PC-3 (cell line): ENCODE results near the gene SNTG2. TPM values are rescaled to one million over a fixed set of nuclear protein-coding genes. Genes with fewer than 3 reads are reported as not detected.

Experiments
- ATAC-seq: fragments of 200-7000 bp; cut with Tn5 transposase; 2 replicates; pipeline ENCODE4 v1.9.1; 2020; ENCODE audit warnings: mild to moderate bottlenecking, moderate library complexity
- BruUV-seq: library from RNA; stranded (reverse); fragments of 400-500 nt; replicated peaks from 2 replicates; lab custom pipeline; 2021; lab: Mats Ljungman, UMichigan
- CTCF ChIA-PET: fragments of 300-600 bp; sonication (Branson Sonifier 250); formaldehyde crosslinking; loops from one replicate; lab custom pipeline; 2022; ENCODE audit warnings: antibody characterized with exemption; lab: Charles Lee
- POLR2A ChIA-PET: fragments of 300-600 bp; sonication (Branson Sonifier 250); formaldehyde crosslinking; loops from one replicate; lab custom pipeline; 2022; ENCODE audit warnings: antibody characterized with exemption; ENCODE audit not compliant: unreplicated experiment; lab: Charles Lee
- DNase-seq: peaks from one replicate; pipeline ENCODE4 v3.0.0-alpha.2; 2015
- H2AFZ ChIP-seq: fragments of 300-600 bp; sonication (generic); 2 replicates; pipeline ENCODE4 v1.6.0; 2016; ENCODE audit warnings: antibody characterized with exemption, low read length
- H3F3A ChIP-seq: fragments of 300-600 bp; sonication (generic); one replicate; pipeline ENCODE4 v1.6.0; 2017; ENCODE audit warnings: antibody characterized with exemption, low read length, control low read depth, mild to moderate bottlenecking; ENCODE audit not compliant: unreplicated experiment
- H3K27ac ChIP-seq: fragments of 300-600 bp; sonication (generic); 2 replicates; pipeline ENCODE4 v1.5.1; 2016; ENCODE audit warnings: mild to moderate bottlenecking, low read length
- H3K27me3 ChIP-seq: fragments of 300-600 bp; sonication (generic); 2 replicates; pipeline ENCODE4 v1.6.1; 2016; ENCODE audit warnings: low read length, mixed read lengths
- H3K36me3 ChIP-seq: fragments of 300-600 bp; sonication (generic); 2 replicates; pipeline ENCODE4 v1.6.1; 2016; ENCODE audit warnings: low read depth, mixed run types, low read length, mixed read lengths
- H3K4me1 ChIP-seq: fragments of 300-600 bp; sonication (generic); 2 replicates; pipeline ENCODE4 v1.5.1; 2016; ENCODE audit warnings: low read length; ENCODE audit not compliant: insufficient read depth
- H3K4me2 ChIP-seq: fragments of 300-600 bp; sonication (generic); 2 replicates; pipeline ENCODE4 v1.6.0; 2016; ENCODE audit warnings: low read length
- H3K4me3 ChIP-seq: fragments of 300-600 bp; sonication (generic); 2 replicates; pipeline ENCODE4 v1.5.1; 2016; ENCODE audit warnings: mild to moderate bottlenecking, low read length, mixed read lengths
- H3K79me2 ChIP-seq: fragments of 300-600 bp; sonication (generic); 2 replicates; pipeline ENCODE4 v1.6.1; 2017; ENCODE audit warnings: low read length, mixed read lengths
- H3K9ac ChIP-seq: fragments of 300-600 bp; sonication (generic); 2 replicates; pipeline ENCODE4 v1.6.0; 2016; ENCODE audit warnings: mild to moderate bottlenecking, low read length
- H3K9me2 ChIP-seq: fragments of 300-600 bp; sonication (generic); replicated peaks from 2 replicates; pipeline ENCODE4 v1.6.1; 2016; ENCODE audit warnings: mixed run types, low read length, mixed read lengths
- H3K9me3 ChIP-seq: fragments of 300-600 bp; sonication (generic); 2 replicates; pipeline ENCODE4 v1.6.1; 2016; ENCODE audit warnings: low read length, mixed read lengths
- H4K20me1 ChIP-seq: fragments of 300-600 bp; sonication (generic); 2 replicates; pipeline ENCODE4 v1.6.1; 2016; ENCODE audit warnings: low read length, mixed read lengths
- EZH2 ChIP-seq: fragments of 300-600 bp; sonication (generic); IDR thresholded peaks from one replicate; pipeline ENCODE4 v1.6.1; 2017; ENCODE audit warnings: antibody characterized with exemption, mild to moderate bottlenecking, low read length; ENCODE audit not compliant: unreplicated experiment
- EZH2phosphoT487 ChIP-seq: fragments of 300-600 bp; sonication (generic); IDR thresholded peaks from 2 replicates; pipeline ENCODE4 v1.6.1; 2018; ENCODE audit warnings: mild to moderate bottlenecking, antibody characterized with exemption, low read length, borderline replicate concordance
- intact Hi-C: fragments of 100-400 bp; cut with micrococcal nuclease; formaldehyde crosslinking; loops from 2 replicates; pipeline ENCODE4 v1.9.0; 2023
- total RNA-seq: library from RNA; depleted of rRNA; stranded (reverse); fragments of >200 nt; gene quantifications from 2 replicates; pipeline ENCODE4 v1.2.3, GENCODE V29; 2014
- TF ChIP-seq, protein P1 (sequence below): fragments of 300-600 bp; sonication (generic); conservative IDR thresholded peaks from 2 replicates; pipeline ENCODE4 v1.5.1; 2017; ENCODE audit warnings: antibody characterized with exemption, low read depth, mild to moderate bottlenecking, low read length

SNTG2 gene
- total RNA-seq, 1 experiment from 2014 or later: not detected

GRCh38 chr2:1209761-1210160 lies 259.1 kb downstream of the SNTG2 start:
- Histone ChIP-seq H3K4me3 (no peak overlapping the region), H3K4me2 (no peak overlapping the region), H2AFZ (no peak overlapping the region), H3K79me2 (no peaks in the 10 kb centered on the region), H3K27ac (no peak overlapping the region), H3K9me3 (0 out of 2 replicates have a peak, but pooled peaks cover 11% of the 10 kb centered on the region), H4K20me1 (no peaks in the 10 kb centered on the region), H3K9ac (no peak overlapping the region), H3F3A (no peaks in the 10 kb centered on the region), H3K4me1 (no peaks in the 10 kb centered on the region), H3K36me3 (no peaks in the 10 kb centered on the region), H3K27me3 (peaks cover 57% of the 10 kb centered on the region), H3K9me2 (no peaks in the 10 kb centered on the region)
- no peak for TF ChIP-seq EZH2phosphoT487
- TF ChIP-seq EZH2: no peak
- TF ChIP-seq, protein P1, sequence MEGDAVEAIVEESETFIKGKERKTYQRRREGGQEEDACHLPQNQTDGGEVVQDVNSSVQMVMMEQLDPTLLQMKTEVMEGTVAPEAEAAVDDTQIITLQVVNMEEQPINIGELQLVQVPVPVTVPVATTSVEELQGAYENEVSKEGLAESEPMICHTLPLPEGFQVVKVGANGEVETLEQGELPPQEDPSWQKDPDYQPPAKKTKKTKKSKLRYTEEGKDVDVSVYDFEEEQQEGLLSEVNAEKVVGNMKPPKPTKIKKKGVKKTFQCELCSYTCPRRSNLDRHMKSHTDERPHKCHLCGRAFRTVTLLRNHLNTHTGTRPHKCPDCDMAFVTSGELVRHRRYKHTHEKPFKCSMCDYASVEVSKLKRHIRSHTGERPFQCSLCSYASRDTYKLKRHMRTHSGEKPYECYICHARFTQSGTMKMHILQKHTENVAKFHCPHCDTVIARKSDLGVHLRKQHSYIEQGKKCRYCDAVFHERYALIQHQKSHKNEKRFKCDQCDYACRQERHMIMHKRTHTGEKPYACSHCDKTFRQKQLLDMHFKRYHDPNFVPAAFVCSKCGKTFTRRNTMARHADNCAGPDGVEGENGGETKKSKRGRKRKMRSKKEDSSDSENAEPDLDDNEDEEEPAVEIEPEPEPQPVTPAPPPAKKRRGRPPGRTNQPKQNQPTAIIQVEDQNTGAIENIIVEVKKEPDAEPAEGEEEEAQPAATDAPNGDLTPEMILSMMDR: no peak
- intact Hi-C loops: no loop called here
- POLR2A ChIA-PET: no interaction called here
- no TSS peak for BruUV-seq
- CTCF ChIA-PET: no interaction called here
- ATAC-seq (no peak), DNase-seq (no peak)

GRCh38 chr2:1210352-1210751 lies 259.7 kb downstream of the SNTG2 start:
- Histone ChIP-seq H3K4me2 (peak overlapping the region; percentile 28; the same call in 1 of the 2 replicates), H3K4me1 (no peaks in the 10 kb centered on the region), H3K36me3 (no peaks in the 10 kb centered on the region), H3K9me3 (0 out of 2 replicates have a peak, but pooled peaks cover 11% of the 10 kb centered on the region), H3K4me3 (no peak overlapping the region), H3K79me2 (no peaks in the 10 kb centered on the region), H3K9me2 (no peaks in the 10 kb centered on the region), H3K27ac (no peak overlapping the region), H3F3A (no peaks in the 10 kb centered on the region), H3K27me3 (peaks cover 52% of the 10 kb centered on the region), H2AFZ (no peak overlapping the region), H3K9ac (no peak overlapping the region), H4K20me1 (no peaks in the 10 kb centered on the region)
- ChIA-PET POLR2A (no interaction called here), CTCF (no interaction called here)
- intact Hi-C loops: no loop called here
- TF ChIP-seq EZH2: no peak
- no peak for TF ChIP-seq EZH2phosphoT487
- ATAC-seq: no peak
- DNase-seq: no peak
- no TSS peak for BruUV-seq

DNA sequence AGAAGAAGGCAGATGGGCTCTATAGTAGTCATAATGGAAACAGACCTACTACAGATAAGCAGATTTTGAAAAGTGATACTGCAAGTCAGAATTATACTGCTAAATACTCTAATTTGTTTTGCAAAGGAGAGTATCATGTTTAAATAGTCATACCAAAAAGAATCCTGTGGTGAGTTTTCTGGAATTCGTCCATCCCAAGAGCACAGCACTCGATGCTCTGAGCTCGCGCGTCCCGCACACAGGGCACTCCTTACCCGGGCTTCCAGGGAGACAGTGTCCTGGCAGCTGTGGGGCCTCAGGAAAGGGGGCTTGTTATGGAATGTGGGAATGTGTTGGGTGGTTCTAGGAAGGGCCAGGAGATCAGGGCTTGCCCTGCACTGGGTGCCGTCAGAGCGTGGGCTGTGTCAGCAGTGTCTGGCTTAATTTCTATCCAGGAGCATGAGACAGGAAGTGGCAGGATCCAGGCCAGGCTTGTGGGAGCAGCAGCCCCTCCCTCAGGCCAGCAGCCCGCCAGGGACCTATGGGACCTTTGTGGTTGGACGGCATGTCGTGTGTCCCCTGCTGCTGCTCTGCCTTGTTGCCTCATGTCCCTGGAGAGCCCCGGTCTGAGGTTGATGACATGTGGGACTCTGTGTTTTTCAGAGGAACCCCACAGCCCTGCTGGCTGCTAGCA lies 269.4 kb downstream of the SNTG2 start:
- Histone ChIP-seq H3K9ac (no peak overlapping the region), H3K9me3 (no peaks in the 10 kb centered on the region), H3K4me2 (no peak overlapping the region), H3K27ac (no peak overlapping the region), H2AFZ (no peak overlapping the region), H3F3A (no peaks in the 10 kb centered on the region), H3K4me1 (no peaks in the 10 kb centered on the region), H3K9me2 (no peaks in the 10 kb centered on the region), H3K27me3 (peaks cover 33% of the 10 kb centered on the region), H4K20me1 (no peaks in the 10 kb centered on the region), H3K79me2 (no peaks in the 10 kb centered on the region), H3K4me3 (no peak overlapping the region), H3K36me3 (no peaks in the 10 kb centered on the region)
- ATAC-seq (no peak), DNase-seq (no peak)
- CTCF ChIA-PET: no interaction called here
- intact Hi-C loops: no loop called here
- POLR2A ChIA-PET: no interaction called here
- TF ChIP-seq EZH2phosphoT487 (no peak), EZH2 (no peak)
- TF ChIP-seq, protein P1: no peak
- no TSS peak for BruUV-seq
